ENCODE measurements around the gene STAC3. TPM values are rescaled to one million over a fixed set of nuclear protein-coding genes. Genes with fewer than 3 reads are reported as not detected.
"Not testable (repeated sequence)": the region's sequence is repeated elsewhere in the genome, so short reads cannot be mapped to it uniquely, and the experiment has no call there.

The STAC3 gene
- total RNA-seq, 2 donors from 2014 or later: 0.27 to 0.56 TPM

DNA sequence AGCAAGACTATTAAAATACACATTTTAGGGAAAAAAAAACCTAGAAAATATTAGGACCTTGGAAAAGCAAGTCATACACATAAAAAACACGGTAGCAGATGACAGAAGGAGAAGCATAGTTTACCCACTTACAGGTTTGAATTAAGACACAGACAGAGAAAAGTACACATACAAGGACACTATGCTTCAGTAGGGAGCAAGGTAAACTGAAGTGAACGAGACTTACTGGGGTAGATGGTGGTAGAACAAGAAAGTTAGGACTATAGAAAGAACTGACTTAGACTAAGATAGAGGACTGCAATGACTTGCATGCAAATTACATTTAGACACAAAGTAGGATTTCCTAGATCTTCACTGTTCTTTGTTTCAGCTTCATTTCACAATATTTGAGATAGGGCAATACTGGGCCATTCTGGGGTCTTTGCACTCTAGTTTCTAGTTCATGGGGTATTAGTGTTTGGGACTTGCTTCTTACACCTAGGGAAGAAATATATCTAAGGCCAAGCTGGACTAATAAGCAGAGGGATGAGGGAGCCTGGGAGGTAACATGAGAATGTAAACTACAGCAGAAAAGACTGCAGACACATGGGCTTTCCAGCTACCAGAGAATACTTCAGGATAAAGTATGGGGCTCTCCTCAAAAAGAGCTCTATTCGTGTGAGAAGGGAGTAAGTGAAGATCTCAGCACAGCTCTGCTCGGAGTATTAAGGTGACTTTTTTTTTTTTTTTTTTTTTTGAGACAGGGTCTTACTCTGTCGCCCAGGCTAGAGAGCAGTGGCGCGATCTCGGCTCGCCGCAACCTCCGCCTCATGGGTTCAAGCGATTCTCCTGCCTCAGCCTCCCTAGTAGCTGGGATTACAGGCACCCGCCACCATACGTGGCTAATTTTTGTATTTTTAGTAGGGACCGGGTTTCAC is 27.7 kb upstream of the STAC3 start:
- Histone ChIP-seq H3K27ac (no peak overlapping the region), H3K36me3 (peaks cover 44% of the 10 kb centered on the region), H3K4me1 (ENCODE audit: control insufficient read depth in 1 of 2, low read depth in 2 of 2) (peaks cover 0 to 10% of the 10 kb centered on the region in 2 donors), H3K9me3 (no peaks in the 10 kb centered on the region), H3K4me3 (no peak overlapping the region), H3K27me3 (replicated peaks; ENCODE audit: insufficient read depth) (no peaks in the 10 kb centered on the region)
- DNase-seq (ENCODE audit: low spot score) (no peak), ATAC-seq (ENCODE audit: insufficient number of reproducible peaks, low FRiP score, low read depth) (no peak)
- TF ChIP-seq, protein P1, sequence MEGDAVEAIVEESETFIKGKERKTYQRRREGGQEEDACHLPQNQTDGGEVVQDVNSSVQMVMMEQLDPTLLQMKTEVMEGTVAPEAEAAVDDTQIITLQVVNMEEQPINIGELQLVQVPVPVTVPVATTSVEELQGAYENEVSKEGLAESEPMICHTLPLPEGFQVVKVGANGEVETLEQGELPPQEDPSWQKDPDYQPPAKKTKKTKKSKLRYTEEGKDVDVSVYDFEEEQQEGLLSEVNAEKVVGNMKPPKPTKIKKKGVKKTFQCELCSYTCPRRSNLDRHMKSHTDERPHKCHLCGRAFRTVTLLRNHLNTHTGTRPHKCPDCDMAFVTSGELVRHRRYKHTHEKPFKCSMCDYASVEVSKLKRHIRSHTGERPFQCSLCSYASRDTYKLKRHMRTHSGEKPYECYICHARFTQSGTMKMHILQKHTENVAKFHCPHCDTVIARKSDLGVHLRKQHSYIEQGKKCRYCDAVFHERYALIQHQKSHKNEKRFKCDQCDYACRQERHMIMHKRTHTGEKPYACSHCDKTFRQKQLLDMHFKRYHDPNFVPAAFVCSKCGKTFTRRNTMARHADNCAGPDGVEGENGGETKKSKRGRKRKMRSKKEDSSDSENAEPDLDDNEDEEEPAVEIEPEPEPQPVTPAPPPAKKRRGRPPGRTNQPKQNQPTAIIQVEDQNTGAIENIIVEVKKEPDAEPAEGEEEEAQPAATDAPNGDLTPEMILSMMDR (IDR thresholded peaks at IDR 0.05): no peak

DNA sequence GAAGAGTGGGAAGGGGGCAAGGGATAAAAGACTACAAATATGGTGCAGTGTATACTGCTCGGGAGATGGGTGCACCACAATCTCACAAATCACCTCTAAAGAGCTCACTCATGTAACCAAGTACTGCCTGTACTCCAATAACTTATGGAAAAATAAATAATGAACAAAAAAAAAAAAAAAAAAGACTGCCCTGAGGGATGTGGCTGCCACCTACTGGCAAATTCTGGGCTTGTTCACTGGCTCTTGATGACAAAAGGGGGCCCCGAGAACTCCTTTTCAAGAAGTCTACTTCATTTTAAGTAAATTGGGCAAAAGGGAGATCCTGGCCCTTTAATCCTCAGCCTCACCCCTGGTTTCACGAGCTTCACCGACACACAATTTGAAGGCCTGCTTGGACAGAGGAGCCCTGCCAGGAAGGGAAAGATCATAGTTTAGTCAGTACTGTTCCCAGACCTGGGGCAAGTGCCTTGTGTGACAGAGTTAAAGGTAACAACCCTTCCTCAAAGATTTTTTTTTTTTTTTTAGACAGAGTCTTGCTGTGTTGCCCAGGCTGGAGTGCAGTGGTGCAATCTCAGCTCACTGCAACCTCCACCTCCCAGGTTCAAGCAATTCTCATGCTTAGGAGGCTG is 26.1 kb upstream of the STAC3 start:
- TF ChIP-seq, protein P1 (IDR thresholded peaks at IDR 0.05): no peak
- DNase-seq (ENCODE audit: low spot score) (no peak), ATAC-seq (ENCODE audit: insufficient number of reproducible peaks, low FRiP score, low read depth) (no peak)
- Histone ChIP-seq H3K27ac (no peak overlapping the region), H3K4me3 (no peak overlapping the region), H3K27me3 (replicated peaks; ENCODE audit: insufficient read depth) (no peaks in the 10 kb centered on the region), H3K4me1 (ENCODE audit: control insufficient read depth in 1 of 2, low read depth in 2 of 2) (peaks cover 0 to 10% of the 10 kb centered on the region in 2 donors), H3K36me3 (peaks cover 44% of the 10 kb centered on the region), H3K9me3 (no peaks in the 10 kb centered on the region)

DNA sequence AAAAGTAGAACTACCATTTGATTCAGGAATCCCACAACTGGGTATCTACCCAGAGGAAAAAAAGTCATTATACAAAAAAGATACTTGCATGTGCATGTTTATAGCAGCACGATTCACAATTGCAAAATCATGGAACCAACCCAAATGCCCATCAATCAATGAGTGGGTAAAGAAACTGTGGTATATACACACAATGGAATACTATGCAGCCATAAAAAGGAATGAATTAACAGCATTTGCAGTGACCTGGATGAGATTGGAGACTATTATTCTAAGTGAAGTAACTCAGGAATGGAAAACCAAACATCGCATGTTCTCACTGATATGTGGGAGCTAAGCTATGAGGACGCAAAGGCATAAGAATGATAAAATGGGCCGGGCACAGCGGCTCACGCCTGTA is 25.2 kb upstream of the STAC3 start:
- peaks cover 37% of the 10 kb centered on the region for H3K36me3 ChIP-seq
- not testable (repeated sequence) for ATAC-seq (ENCODE audit: insufficient number of reproducible peaks, low FRiP score, low read depth)

DNA sequence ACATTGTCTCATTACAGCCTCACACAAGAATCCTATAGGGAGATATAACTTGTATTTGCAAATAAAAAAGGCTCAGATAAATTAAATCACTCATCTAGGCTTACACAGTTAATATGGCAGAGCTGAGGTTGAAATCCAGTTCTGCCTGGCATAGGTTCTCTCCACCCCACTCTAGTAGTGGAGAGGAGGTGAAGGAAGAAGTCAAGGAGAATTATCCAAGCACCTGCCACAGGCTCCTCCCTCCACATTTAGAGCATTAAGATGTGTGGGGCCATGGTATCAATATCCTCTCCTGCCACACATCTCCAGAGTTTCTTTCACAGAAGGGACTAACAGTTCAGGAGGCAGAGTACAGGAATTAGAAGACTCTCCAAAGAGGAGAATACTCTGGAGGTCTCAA is 22.5 kb upstream of the STAC3 start:
- no peak overlapping the region for H3K27ac ChIP-seq
- no peaks in the 10 kb centered on the region for H3K9me3 ChIP-seq
- ATAC-seq (ENCODE audit: insufficient number of reproducible peaks, low FRiP score, low read depth): no peak
- no peaks in the 10 kb centered on the region for H3K4me1 ChIP-seq (ENCODE audit: control insufficient read depth in 1 of 2, low read depth in 2 of 2)
- no peak for DNase-seq (ENCODE audit: low spot score)
- H3K27me3 ChIP-seq (replicated peaks; ENCODE audit: insufficient read depth): no peaks in the 10 kb centered on the region
- H3K36me3 ChIP-seq: peaks cover 38% of the 10 kb centered on the region
- TF ChIP-seq, protein P1 (IDR thresholded peaks at IDR 0.05): no peak
- no peak overlapping the region for H3K4me3 ChIP-seq

More for the DNA sequence above, 25.2 kb upstream of the STAC3 start:
- not testable (repeated sequence) for H3K27ac ChIP-seq; H3K4me3 ChIP-seq; H3K9me3 ChIP-seq; DNase-seq (ENCODE audit: low spot score); H3K27me3 ChIP-seq (replicated peaks; ENCODE audit: insufficient read depth)
- peaks cover 0 to 10% of the 10 kb centered on the region in 2 donors for H3K4me1 ChIP-seq (ENCODE audit: control insufficient read depth in 1 of 2, low read depth in 2 of 2)

DNA sequence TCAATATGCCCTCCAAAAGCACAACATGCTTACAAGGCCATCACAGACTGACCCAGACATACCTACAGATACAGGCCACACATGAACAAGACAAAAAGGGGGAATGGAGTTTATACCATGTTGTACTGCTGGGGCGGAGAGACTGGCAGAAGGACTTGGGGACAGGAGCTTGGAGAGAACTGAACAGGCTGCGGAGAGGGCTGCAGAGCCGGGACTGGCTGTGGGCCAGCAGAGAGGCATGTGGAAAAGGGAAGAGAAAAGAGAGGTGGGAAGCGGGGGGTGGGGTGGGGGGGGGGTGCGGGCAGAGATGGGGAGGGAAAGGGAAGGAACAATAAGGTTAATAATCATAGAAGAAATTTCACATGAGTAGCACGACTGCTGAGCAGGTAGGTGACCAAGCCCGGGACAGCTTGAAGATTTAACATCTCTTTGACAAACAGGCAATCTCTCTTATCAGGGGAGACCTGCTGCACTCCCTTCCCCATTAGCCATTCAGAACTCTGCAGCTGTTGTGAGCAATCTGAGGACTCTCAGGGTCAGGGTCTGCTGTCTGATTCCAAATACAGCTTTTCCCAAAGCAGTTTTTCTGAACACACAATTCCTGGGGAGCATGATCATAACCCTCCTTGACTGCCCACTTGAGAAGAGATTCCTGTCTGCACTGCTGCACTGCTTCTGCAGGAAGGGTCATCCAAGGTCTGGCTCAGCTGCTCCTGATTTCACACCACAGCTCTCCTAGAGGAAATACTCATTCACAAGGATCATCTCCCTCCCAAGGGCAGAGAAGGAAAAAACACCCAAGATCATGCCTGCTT is 21.6 kb upstream of the STAC3 start:
- no peaks in the 10 kb centered on the region for H3K27me3 ChIP-seq (replicated peaks; ENCODE audit: insufficient read depth)
- H3K36me3 ChIP-seq: peaks cover 38% of the 10 kb centered on the region
- no peak overlapping the region for H3K4me3 ChIP-seq
- no peak for ATAC-seq (ENCODE audit: insufficient number of reproducible peaks, low FRiP score, low read depth)
- no peaks in the 10 kb centered on the region for H3K9me3 ChIP-seq
- H3K4me1 ChIP-seq (ENCODE audit: control insufficient read depth in 1 of 2, low read depth in 2 of 2): no peaks in the 10 kb centered on the region
- DNase-seq (ENCODE audit: low spot score): no peak
- no peak overlapping the region for H3K27ac ChIP-seq
- TF ChIP-seq, protein P1 (IDR thresholded peaks at IDR 0.05): no peak
